Tibial nerve (tissue), 4 donors: ENCODE data around the gene CC2D2A. TPM values are rescaled to one million over a fixed set of nuclear protein-coding genes. Genes with fewer than 3 reads are reported as not detected.
A peak's percentile ranks its signal among the peaks of the same experiment; 100 is the strongest.

Source experiments
- DNase-seq, 2 donors: peaks; one replicate each; pipeline ENCODE4 v3.0.0-alpha.2; 2019; ENCODE audit warnings: low spot score in 2 of 2
- H3K27ac ChIP-seq, 4 donors: fragments of 200-600 bp; sonication (generic) in 3 of 4; one replicate each; pipeline ENCODE4 v1.5.1; 2017 to 2019; ENCODE audit warnings: mild to moderate bottlenecking in 1 of 4
- H3K27me3 ChIP-seq, 2 donors: fragments of 200-600 bp; sonication (generic) in 1 of 2; one replicate each; pipeline versions ENCODE4 v1.5.1 to v1.6.0; 2017 to 2019
- H3K36me3 ChIP-seq, 3 donors: fragments of 200-600 bp; sonication (generic); one replicate each; pipeline ENCODE4 v1.5.1; 2018 to 2019
- H3K4me1 ChIP-seq, 4 donors: fragments of 200-600 bp; sonication (generic) in 3 of 4; one replicate each; pipeline ENCODE4 v1.5.1; 2017 to 2019
- H3K4me3 ChIP-seq, 4 donors: fragments of 200-600 bp; sonication (generic) in 3 of 4; one replicate each; pipeline ENCODE4 v1.5.1; 2017 to 2019; ENCODE audit warnings: mild to moderate bottlenecking in 1 of 4, moderate library complexity in 1 of 4
- H3K9me3 ChIP-seq, 4 donors: fragments of 200-600 bp; sonication (generic) in 3 of 4; one replicate each; pipeline ENCODE4 v1.5.1; 2017 to 2019
- EP300 ChIP-seq, 2 donors: sonication (generic); formaldehyde crosslinking; IDR thresholded peaks; one replicate each; pipeline ENCODE4 v1.6.1; 2017; ENCODE audit warnings: antibody characterized with exemption in 2 of 2, mild to moderate bottlenecking in 1 of 2
- POLR2A ChIP-seq, 2 donors: fragments of 450-650 bp; IDR thresholded peaks; one replicate each; pipeline ENCODE4 v1.6.1; 2017; ENCODE audit warnings: antibody characterized with exemption in 2 of 2, mild to moderate bottlenecking in 2 of 2, moderate library complexity in 2 of 2
- WGBS, 2 donors: methylation state at CpG; one replicate each; pipeline ENCODE4 v1.1.5; 2018; 5-methylcytosine and 5-hydroxymethylcytosine counted together
- total RNA-seq, 4 donors: library from RNA; depleted of rRNA; stranded (reverse); fragments of >200 nt; gene quantifications; one replicate each; pipeline ENCODE4 v1.1.0, GENCODE V29; 2016
- TF ChIP-seq, protein P1 (sequence below), 5 experiments: fragments of 200-600 bp in 3 of 5; fragments of 450-650 bp in 2 of 5; sonication (generic) in 3 of 5; IDR thresholded peaks; one replicate each; pipeline ENCODE4 v1.5.1; 2016 to 2019; ENCODE audit warnings: antibody characterized with exemption in 5 of 5, mild to moderate bottlenecking in 3 of 5, moderate library complexity in 2 of 5

The CC2D2A gene
- 10 to 100 TPM; 29.5 to 47.9 (median 38.4) TPM for total RNA-seq

- TF ChIP-seq POLR2A (IDR thresholded peaks at IDR 0.05) = no peak
- no peak for TF ChIP-seq EP300 (IDR thresholded peaks at IDR 0.05)
- TF ChIP-seq, protein P1, sequence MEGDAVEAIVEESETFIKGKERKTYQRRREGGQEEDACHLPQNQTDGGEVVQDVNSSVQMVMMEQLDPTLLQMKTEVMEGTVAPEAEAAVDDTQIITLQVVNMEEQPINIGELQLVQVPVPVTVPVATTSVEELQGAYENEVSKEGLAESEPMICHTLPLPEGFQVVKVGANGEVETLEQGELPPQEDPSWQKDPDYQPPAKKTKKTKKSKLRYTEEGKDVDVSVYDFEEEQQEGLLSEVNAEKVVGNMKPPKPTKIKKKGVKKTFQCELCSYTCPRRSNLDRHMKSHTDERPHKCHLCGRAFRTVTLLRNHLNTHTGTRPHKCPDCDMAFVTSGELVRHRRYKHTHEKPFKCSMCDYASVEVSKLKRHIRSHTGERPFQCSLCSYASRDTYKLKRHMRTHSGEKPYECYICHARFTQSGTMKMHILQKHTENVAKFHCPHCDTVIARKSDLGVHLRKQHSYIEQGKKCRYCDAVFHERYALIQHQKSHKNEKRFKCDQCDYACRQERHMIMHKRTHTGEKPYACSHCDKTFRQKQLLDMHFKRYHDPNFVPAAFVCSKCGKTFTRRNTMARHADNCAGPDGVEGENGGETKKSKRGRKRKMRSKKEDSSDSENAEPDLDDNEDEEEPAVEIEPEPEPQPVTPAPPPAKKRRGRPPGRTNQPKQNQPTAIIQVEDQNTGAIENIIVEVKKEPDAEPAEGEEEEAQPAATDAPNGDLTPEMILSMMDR (IDR thresholded peaks at IDR 0.05) = no peak
- 4 to 6% methylated on average over 14 of the region's 14 CpGs for WGBS, 2 donors
- Histone ChIP-seq H3K27me3 (no peaks in the 10 kb centered on the region), H3K4me1 (peaks cover 0 to 29% (median 3%) of the 10 kb centered on the region in 4 donors), H3K4me3 (peak within 1 kb of the TSS; percentile 31 to 59 (median 53)), H3K27ac (peak within 1 kb of the TSS in 3 of 4 donors; percentile 17 to 72 (median 58)), H3K36me3 (no peaks in the 10 kb centered on the region), H3K9me3 (no peaks in the 10 kb centered on the region)
- DNase-seq = no peak
These were observed at the start of gene CC2D2A for GRCh38 chr4:15469402-15470127. TSS of gene CC2D2A (plus strand) at chr4:15469882. CDS start at chr4:15475933, 6,051 bp downstream.

GRCh38 chr4:15420642-15421041, 49.0 kb upstream of the CC2D2A start:
- H3K9me3 ChIP-seq = no peaks in the 10 kb centered on the region
- no peak for DNase-seq
- WGBS, 2 donors = 29 to 31% methylated on average over 1 to 2 of the region's 2 CpGs
- peaks cover 0 to 39% (median 4%) of the 10 kb centered on the region in 4 donors for H3K4me1 ChIP-seq
- H3K27ac ChIP-seq = peak overlapping the region in 2 of 4 donors; percentile 21 to 47
- H3K27me3 ChIP-seq = no peaks in the 10 kb centered on the region
- H3K4me3 ChIP-seq = no peak overlapping the region
- TF ChIP-seq POLR2A (IDR thresholded peaks at IDR 0.05) = no peak
- TF ChIP-seq, protein P1 (IDR thresholded peaks at IDR 0.05) = no peak
- TF ChIP-seq EP300 (IDR thresholded peaks at IDR 0.05) = no peak
- no peaks in the 10 kb centered on the region for H3K36me3 ChIP-seq

GRCh38 chr4:15423285-15423711, 46.4 kb upstream of the CC2D2A start:
- no peak for DNase-seq
- Histone ChIP-seq H3K4me1 (peaks cover 0 to 49% (median 11%) of the 10 kb centered on the region in 4 donors), H3K27ac (peak overlapping the region in 1 of 4 donors; percentile 32), H3K36me3 (no peaks in the 10 kb centered on the region), H3K9me3 (no peaks in the 10 kb centered on the region), H3K4me3 (no peak overlapping the region), H3K27me3 (no peaks in the 10 kb centered on the region)
- TF ChIP-seq EP300 (IDR thresholded peaks at IDR 0.05) = no peak
- TF ChIP-seq POLR2A (IDR thresholded peaks at IDR 0.05) = no peak
- TF ChIP-seq, protein P1 (IDR thresholded peaks at IDR 0.05) = no peak
- 77 to 78% methylated on average over 5 of the region's 5 CpGs for WGBS, 2 donors

- H3K4me3 ChIP-seq = no peak overlapping the region
- peaks cover 0 to 50% (median 13%) of the 10 kb centered on the region in 4 donors for H3K4me1 ChIP-seq
- no peaks in the 10 kb centered on the region for H3K27me3 ChIP-seq
- 94 to 95% methylated on average over 2 of the region's 2 CpGs for WGBS, 2 donors
- DNase-seq = no peak
- H3K36me3 ChIP-seq = no peaks in the 10 kb centered on the region
- no peak overlapping the region for H3K27ac ChIP-seq
- no peaks in the 10 kb centered on the region for H3K9me3 ChIP-seq
- TF ChIP-seq, protein P1 (IDR thresholded peaks at IDR 0.05) = no peak
- TF ChIP-seq EP300 (IDR thresholded peaks at IDR 0.05) (no peak), POLR2A (IDR thresholded peaks at IDR 0.05) (no peak)
These were observed 44.2 kb upstream of the CC2D2A start for GRCh38 chr4:15425520-15425919.

GRCh38 chr4:15427161-15427560, 42.5 kb upstream of the CC2D2A start:
- no peak overlapping the region for H3K4me3 ChIP-seq

More at GRCh38 chr4:15427161-15427560, 42.5 kb upstream of the CC2D2A start:
- peak overlapping the region in 3 of 4 donors; percentile 47 to 85 (median 59) for H3K27ac ChIP-seq
- DNase-seq = no peak
- TF ChIP-seq POLR2A (IDR thresholded peaks at IDR 0.05) (no peak), EP300 (IDR thresholded peaks at IDR 0.05) (no peak)
- TF ChIP-seq, protein P1 (IDR thresholded peaks at IDR 0.05) = no peak
- H3K36me3 ChIP-seq = no peaks in the 10 kb centered on the region
- H3K4me1 ChIP-seq = peaks cover 0 to 42% (median 9%) of the 10 kb centered on the region in 4 donors
- no peaks in the 10 kb centered on the region for H3K27me3 ChIP-seq
- 32 to 35% methylated on average over 2 of the region's 2 CpGs for WGBS, 2 donors
- H3K9me3 ChIP-seq = no peaks in the 10 kb centered on the region
